Epidermal melanocyte (primary cell): Measurements from ENCODE around the gene APOOL.
"Not testable (repeated sequence)": the region's sequence is repeated elsewhere in the genome, so short reads cannot be mapped to it uniquely, and the experiment has no call there.

Experiments used
- DNase-seq: peaks from one replicate; pipeline ENCODE4 v3.0.0; 2011; ENCODE audit warnings: low spot score; ENCODE audit not compliant: insufficient read length

Gene APOOL, protein sequence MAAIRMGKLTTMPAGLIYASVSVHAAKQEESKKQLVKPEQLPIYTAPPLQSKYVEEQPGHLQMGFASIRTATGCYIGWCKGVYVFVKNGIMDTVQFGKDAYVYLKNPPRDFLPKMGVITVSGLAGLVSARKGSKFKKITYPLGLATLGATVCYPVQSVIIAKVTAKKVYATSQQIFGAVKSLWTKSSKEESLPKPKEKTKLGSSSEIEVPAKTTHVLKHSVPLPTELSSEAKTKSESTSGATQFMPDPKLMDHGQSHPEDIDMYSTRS

DNA sequence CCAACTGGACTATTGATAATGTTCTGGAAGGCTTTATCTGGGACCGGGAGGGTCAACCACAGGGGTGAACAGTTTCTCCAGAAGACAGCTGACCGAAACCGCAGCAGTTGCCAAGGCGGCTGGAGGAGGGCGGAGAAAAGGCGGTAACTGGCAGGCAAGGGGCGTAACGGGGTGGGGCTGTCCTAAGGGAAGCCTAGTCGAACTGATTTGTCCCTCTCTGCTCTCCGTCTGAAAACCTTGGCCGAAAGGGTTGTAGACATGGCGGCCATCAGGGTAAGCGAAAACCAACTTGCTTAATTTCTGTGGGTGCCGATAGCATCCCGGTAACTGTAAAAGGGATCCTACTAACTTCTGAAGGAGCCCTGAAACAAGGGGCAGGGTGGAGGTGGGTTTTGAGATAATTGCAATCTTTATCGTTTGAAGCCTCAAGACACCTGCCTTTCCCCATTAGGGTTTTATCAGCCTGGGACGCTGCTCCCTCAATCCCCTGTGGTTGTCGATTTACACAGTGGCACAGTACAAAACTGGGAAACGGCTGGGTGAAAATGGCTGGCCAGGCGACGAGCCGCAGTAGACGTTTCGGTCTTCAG, at the start of gene APOOL:
Gene APOOL, plus strand, starts transcription at position 223 of the 590 bp plus-strand sequence. Its CDS starts 36 bp downstream, at position 259.
- peak; percentile 23 for DNase-seq

DNA sequence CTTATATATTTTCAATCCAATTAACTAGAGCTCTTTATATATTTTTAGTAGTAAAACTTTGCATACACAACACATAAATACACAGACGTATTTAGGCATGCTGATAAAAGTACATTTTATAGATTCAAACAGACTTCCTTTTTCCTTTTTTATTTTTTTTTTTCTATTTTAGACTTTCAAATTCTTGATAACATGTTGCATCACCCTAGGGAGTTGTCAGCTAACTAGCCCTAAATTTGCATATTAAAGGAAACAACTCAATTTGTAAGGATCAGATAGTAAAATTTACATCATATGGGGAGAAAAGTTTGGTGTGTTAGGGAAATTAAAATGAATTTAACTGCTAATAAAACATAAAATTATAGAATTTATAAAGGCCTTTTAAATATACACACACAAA, 47.4 kb upstream of the APOOL start:
- no peak for DNase-seq

DNA sequence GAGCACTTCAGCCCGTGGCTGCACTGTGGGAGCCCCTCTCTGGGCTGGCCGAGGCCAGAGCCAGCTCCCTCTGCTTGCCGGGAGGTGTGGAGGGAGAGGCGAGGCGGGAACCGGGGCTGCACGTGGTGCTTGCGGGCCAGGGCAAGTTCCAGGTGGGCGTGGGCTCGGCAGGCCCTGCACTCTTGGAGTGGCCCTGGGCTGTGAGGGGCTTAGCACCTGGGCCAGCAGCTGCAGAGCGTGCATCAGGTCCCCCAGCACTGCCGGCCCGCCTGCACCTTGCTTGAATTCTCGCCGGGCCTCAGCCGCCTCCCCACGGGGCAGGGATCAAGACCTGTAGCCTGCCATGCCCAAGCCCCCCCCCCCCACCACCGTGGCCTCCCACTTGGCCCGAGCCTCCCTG, 28.9 kb upstream of the APOOL start:
- DNase-seq, result no peak

DNA sequence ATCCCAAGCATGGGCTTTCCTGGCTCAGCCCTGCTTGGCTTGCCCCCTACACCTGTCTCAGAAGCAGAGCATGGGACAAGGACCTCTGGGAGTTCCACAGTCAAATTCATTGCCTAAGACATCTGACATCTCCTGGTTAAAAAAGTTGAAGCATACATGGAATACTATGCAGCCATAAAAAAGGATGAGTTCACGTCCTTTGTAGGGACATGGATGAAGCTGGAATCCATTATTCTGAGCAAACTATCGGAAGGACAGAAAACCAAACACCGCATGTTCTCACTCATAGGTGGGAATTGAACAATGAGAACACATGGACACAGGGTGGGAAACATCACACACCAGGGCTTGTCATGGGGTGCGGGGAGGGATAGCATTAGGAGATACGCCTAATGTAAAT, 11.9 kb upstream of the APOOL start:
- DNase-seq, result not testable (repeated sequence)

DNA sequence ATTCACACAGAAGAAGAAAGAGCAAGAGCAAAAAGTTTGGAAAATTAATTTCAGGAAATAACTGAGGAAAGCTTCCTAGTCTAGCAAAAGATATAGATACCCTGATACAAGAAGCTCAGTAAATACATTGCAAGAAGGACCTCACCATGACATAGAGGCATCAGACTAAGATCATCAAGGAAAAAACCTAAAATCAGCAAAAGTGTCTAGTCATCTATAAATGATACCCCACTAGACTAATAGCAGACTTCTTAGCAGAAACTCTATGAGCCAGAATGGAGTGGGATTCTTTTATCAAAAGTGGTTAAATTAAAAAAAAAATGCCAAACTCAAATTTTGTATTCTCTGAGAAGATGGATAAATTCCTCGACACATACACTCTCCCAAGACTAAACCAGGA, 10.5 kb upstream of the APOOL start:
- no peak for DNase-seq

DNA sequence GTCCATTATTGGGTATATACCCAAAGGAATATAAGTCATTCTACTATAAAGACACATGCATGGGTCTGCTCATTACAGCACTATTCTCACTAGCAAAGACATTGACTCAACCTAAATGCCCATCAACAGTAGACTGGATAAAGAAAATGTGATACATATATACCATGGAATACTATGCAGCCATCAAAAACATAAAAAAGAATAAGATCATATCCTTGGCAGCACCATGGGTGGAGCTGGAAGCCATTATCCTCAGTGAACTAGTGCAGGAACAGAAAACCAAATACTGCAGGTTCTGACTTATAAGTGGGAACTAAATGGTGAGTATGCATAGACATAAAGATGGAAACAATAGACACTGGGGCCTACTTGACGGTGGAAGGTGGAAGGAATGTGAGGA, 2.3 kb upstream of the APOOL start:
- no peak for DNase-seq

DNA sequence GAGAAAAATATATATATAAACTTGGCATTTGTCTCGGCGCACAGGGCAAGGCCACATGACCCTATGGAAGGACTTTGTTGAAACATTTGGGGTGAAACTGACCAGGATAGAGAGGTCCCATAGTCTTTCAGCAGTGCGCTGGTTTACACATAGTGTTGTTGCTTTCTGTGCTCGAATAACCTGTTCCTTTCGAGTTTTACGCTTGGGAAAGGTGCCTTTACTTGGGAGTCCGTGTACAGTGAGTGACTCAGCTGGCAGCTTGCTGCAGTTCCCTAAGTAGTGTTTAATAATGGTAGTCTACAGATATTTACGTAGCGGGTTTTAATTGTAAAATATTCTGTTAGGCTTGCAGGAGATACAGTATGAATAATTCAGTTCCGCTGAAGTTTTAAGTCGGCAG, 578 bp downstream of the APOOL start:
- no peak for DNase-seq

DNA sequence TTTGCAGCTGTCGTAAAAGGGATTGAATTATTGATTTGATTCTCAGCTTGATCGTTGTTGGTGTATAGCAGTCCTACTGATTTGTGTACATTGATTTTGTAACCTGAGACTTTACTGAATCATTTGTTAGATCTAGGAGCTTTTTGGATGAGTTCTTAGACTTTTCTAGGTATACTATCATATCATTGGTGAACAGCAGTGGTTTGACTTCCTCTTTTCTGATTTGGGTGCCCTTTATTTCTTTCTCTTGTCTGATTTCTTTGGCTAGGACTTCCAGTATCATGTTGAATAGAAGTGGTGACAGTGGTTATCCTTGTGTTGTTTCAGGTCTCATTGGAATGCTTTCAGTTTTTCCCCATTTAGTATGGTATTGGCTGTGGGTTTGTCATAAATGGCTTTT, 8.4 kb downstream of the APOOL start:
- DNase-seq, result no peak

DNA sequence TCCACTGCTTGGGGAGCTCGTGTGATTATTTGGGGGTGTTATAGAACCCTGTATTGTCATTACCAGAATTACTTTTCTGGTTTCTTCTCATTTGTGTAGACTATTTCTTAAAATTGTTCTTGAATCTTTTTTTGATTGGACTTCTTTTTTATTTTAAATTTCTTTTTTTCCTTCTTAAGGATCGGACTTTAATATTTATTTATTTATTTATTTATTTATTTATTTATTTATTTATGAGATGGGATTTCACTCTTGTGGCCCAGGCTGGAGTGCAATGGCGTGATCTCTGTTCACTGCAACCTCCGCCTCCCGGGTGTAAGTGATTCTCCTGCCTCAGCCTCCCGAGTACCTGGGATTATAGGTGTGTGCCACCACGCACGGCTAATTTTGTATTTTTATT, 11.7 kb downstream of the APOOL start:
- DNase-seq, result not testable (repeated sequence)

DNA sequence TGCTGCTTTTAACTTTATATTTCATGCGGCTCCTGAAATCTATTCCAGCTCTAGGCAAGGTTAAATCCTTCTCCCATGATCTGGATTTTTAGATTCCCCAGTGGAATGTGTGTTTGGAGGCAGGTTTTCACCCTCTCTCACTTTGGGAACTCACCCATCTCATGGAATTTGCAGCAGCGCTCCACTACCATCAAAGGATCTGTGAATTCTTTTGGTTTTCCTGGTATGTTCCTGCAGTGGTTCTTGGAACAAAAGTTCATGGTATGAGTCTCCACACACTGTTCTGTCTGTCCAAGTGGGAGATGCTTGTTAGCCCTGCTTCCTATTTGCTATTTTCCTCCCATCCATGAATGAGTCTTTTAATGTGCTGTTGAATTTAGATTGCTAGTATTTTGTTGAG, 14.0 kb downstream of the APOOL start:
- no peak for DNase-seq

DNA sequence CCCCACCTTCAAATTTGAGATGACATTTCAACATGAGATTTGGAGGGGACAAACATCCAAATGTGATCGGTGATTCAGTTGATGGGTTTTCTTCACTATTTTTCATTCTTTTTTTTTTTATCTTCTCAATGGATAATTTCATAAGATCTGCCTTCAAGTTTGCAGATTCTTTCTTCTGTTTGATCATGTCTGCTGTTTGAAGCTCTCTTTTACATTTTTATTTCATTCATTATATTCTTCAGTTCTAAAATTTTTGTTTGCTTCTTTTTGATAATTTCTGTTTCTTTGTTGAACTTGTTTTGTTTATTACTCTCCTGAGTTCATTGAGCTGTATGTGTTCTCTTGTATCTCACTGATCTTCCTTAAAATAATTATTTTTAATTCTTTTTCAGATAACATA, 14.8 kb downstream of the APOOL start:
- no peak for DNase-seq

DNA sequence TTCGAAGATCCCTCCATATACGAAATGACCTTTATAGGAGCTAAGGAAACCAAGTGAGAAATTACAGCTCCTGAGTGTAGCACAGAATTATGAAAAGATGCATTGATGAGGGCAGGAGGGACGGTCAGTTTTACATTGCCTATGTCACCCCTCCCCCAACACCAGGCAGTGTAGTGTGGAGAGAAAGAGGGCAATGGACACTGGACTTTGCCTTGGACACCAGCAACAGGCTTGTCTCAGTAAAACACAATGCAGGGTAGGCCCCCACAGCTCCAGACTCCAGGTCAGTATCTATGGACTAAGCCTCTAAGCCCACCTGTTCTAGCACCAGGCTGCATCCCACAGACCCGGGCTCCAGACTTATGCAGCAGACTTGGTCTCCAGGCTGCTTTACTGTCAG, 16.5 kb downstream of the APOOL start:
- no peak for DNase-seq

DNA sequence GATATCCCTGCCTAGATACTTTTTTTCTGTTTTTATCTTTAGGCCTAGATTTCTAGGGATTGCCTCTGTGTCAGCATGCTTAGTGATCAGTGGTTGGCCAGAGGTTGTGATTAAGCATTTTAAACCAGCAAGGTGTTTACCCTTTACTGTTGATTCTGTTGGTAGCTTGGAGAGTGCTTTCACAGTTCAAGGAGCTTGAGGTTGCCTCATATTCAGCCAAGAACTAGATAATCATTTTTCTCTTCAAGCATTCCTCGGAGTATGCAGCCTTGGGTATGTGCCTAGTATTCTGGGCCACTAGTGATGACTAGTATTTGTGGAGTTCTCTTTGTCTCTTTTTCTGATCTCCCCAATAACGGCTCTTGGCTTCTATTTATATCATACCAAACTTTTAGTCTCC, 20.4 kb downstream of the APOOL start:
- no peak for DNase-seq

DNA sequence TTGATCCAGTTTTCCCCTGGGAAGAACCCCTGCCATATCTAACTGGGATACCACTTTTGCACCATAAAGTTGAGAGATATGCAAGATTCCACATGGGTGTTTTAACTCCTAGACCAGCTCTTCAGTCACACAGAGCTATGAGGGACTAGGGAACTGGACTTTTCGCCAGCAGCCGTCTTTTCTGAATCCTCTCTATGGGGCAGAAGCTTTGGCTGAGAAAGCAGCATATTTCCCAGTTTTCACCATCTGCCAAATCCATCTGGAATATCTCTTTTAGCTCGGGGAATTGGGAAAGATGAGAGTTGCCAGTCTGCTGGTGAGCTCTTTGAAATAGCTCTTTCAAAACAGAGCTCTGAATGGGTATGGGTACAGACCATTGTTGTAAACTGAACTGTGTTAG, 20.9 kb downstream of the APOOL start:
- no peak for DNase-seq

DNA sequence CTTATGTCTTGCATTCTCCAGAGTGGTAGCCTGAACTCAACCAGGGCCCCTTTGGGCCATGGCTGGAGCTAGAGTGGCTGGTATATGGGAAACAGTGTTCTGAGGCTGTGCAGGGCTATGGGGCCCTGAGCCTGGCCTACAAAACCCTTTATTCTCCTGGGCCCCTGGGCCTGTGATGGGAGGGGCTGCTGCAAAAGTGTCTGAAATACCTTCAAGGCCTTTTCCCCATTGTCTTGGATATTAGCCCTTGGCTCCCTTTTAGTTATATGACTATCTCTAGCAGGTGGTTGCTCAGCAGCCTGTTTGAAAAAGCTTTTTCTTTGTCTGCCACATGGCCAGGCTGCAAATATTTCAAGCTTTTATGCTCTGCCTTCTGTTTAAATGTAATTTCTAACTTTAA, 22.5 kb downstream of the APOOL start:
- no peak for DNase-seq

DNA sequence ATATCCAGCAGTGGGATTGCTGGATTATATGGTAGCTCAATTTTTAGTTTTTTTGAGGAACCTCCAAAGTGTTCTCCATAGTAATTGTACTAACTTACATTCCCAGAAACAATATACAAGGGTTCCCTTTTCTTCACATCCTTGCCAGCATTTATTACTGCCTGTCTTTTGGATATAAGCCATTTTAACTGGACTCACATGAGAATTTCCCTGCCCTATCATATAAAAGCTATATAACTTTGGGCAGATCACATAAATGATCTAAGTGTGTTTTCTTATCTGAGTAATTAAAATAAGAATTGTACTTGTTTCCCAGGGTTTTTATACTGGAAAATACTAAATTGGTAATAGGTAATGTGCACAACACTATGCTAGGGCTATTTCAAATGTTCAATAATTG, 25.4 kb downstream of the APOOL start:
- DNase-seq, result no peak

DNA sequence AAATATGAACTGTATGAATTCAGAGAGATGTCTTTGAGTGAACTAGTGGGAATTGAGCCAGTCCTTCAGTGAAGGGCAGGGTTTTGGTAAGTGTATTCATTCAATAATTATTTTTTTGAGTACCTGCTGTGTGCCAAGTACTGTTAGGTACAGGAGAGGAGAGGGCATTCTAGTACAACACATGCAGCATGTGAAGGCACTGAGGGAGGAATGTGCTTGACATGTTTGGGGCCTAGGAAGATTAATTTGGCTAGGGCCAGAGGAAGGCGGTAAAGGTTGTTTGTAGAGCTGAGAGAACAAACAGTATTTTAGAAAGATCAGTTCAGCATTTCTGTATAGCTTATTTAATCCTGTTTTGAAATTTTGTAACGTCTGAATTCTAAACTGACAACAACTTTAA, 27.8 kb downstream of the APOOL start:
- no peak for DNase-seq

DNA sequence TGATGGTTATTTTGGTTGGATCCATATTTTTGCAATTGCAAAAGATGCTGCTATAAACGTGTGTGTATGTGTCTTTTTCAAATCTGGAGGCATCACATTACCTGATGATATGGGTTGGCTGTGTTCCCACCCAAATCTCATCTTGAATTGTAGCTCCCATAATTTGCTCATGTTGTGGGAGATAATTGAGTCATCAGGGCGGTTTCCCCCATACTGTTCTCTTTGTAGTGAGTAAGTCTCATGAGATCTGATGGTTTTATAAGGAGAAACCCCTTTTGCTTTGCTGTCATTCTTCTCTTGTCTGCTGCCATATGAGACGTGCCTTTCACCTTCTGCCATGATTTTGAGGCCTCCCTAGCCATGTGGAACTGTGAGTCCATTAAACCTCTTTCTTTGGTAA, 33.4 kb downstream of the APOOL start:
- no peak for DNase-seq

DNA sequence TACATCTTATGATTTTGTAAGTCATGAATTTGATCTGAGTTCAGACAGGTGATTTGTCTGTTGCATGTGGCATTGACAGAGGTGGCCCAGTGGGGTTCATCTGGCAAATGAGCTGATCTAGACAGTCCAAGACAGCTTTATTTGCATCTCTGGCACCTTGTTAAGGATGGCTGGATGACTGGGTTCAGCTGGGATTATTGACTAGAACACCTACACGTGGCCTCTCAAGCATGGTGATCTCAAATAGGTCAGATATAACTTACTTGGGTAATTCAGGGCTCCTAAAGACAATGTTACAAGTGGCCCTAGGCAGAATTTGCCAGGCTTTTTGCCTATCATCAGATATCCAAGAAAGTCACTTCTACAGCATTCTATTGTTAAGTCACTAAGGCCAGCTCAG, 48.0 kb downstream of the APOOL start:
- DNase-seq, result no peak

DNA sequence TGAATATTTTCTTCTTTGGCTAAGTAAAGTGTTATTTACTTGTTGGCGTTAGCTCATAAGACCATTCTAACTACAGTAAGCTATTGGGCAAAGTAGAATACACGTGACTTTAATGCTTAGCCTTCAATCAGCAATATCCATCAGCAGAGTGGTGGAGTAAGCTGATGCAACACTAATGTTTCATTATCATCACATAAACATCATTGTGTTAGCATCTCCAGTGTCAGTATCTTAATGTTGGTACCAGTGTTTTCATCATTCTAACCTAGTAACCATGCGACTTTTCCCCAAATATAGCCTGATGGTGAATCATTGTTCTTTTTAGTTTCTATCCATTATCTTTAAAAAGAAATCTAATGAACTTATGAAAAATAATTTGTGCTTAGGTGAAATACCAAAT, 48.5 kb downstream of the APOOL start:
- DNase-seq, result no peak

DNA sequence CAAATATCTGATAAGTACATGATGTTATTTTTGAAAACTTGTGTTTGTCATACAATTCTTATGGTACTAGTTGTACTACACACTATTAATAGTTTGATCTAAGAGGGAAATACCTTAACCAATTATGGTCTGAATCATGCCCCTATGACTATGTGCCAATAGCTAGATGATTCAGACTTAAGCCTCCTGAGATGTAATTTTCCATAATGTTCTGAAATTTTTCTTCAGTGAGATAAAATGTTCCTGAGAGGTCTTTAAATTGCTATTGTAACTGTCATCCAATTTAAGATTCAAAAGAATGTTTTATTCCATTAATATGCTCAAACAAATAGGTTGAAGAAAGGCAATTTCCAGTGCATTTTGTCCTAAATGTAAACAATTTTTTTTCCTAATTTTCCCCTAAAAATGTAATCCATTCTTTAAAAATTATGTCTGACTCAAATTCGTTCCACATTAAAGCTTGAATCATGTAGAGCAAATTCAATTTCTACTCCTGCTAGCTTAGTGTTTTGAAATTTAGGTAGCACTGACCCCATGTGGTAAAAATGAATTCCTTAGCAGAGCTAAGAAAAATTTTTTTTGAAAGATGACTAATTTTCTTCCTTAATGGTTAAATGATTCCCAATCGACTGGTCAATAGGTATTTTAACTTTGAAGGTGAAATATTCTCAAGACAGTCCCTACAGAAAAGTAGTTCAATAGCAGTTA, 49.1 kb downstream of the APOOL start:
- no peak for DNase-seq

DNA sequence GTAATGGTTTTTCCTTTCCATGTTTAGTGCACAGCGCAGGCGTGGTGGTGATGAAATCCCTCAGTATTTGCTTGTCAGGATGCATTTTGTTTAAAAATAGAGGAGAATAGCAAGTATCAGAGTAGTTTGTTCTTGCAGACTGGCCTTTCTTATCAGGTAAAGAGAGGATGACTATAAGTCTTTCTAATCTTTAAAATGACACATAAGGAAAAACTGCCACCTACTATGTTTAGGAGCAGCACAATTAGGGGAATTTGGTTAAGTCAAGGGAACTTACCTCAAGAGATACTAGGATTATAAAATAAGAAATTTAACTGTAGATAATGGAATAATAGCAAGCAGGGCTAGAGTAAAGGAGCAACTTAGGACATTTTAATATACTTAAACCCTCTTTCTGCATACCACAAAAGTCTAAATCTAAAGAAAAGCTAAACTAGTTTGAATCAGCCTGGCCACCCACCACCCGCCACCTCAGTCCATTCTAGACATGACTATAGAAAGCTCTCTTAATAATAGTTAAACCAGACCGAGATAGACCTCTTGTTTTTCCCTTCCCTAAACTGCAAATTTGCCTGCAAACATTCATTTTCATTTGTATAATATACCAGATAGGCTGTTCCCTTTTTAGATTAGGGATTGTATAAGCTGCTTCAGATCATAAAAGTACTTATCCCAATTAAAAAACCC, 62.0 kb downstream of the APOOL start:
- no peak for DNase-seq
